ENCODE data around the gene KY. TPM values are rescaled to one million over a fixed set of nuclear protein-coding genes. Genes with fewer than 3 reads are reported as not detected.
"Not testable (repeated sequence)": the region's sequence is repeated elsewhere in the genome, so short reads cannot be mapped to it uniquely, and the experiment has no call there.

KY gene
- total RNA-seq, 2 experiments from 2014 or later, result not detected

DNA sequence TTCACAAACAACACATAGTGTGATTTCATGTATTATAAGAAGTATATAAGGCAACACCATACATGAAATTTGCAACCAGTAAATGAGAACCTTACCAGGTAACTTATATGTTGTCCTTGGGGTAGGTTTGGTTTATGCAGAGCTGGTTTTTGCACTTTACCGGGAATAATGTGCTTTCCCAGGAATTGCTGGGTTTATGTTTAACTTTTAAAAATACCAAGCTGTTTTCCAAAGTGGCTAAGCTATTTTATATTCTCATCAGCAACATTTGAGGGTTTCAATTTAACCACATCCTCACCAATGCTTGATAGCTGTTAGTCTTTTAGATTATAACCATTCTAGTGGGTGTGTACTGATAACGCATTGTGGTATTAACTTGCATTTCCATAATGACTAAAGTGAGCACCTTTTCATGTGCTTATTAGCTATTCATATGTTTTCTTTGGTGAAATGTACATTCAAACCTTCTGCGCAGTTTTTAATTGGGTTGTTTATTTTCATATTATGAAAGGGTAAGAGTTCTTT is 71.6 kb downstream of the KY start:
- no peaks in the 10 kb centered on the region for H3K9me3 ChIP-seq (ENCODE audit: low read length)
- H3K79me2 ChIP-seq (ENCODE audit: insufficient read depth, low read depth, low read length), result no peaks in the 10 kb centered on the region
- no peak overlapping the region for H3K27ac ChIP-seq (ENCODE audit: low read depth, low read length, poor library complexity, severe bottlenecking)
- intact Hi-C loops (cut with micrococcal nuclease; ENCODE audit: unreplicated experiment), result no loop called here
- H2AFZ ChIP-seq (ENCODE audit: low read length), result no peak overlapping the region
- POLR2A ChIA-PET, result no interaction called here
- BruUV-seq (replicated peaks), result no TSS peak
- CTCF ChIA-PET (ENCODE audit: unreplicated experiment), result no interaction called here
- H3K4me2 ChIP-seq (ENCODE audit: low read length), result no peak overlapping the region
- no peaks in the 10 kb centered on the region; the same call in 1 of the 2 replicates for H3K9me2 ChIP-seq (ENCODE audit: insufficient read depth, low read length)
- TF ChIP-seq EZH2phosphoT487 (IDR thresholded peaks at IDR 0.05; ENCODE audit: borderline replicate concordance, low read depth, low read length) (no peak), CTCF (conservative IDR thresholded peaks at IDR 0.05; ENCODE audit: low read length) (no peak)
- H4K20me1 ChIP-seq (ENCODE audit: insufficient read depth, low read length), result no peaks in the 10 kb centered on the region
- H3K4me3 ChIP-seq (ENCODE audit: low read depth, low read length, poor library complexity, severe bottlenecking), result no peak overlapping the region
- no peaks in the 10 kb centered on the region for H3K36me3 ChIP-seq (ENCODE audit: insufficient read depth, low read length)
- H3K4me1 ChIP-seq (ENCODE audit: insufficient read depth, low read length, poor library complexity, severe bottlenecking), result no peaks in the 10 kb centered on the region
- no peak for DNase-seq (ENCODE audit: low spot score)

DNA sequence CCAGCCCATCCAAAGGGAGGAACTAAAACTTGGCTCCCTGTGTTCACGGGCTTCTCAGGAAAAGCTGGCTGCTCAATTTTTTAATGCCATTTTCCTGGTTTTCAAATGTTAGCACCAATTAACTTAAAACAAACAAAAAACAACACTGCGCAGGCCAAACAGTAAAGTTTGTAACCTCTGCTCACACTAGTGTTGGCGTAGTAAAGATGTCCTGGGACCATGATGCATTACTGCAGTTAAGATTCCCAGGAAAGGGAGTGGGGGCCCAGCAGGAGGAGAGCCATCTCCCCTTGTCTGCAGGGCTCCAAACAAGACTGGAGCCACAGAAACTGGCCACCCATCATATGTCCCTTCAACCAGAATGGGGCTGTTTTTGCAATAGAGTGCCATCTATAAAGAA is 74.0 kb downstream of the KY start:
- BruUV-seq (replicated peaks), result no TSS peak
- ChIA-PET CTCF (ENCODE audit: unreplicated experiment) (no interaction called here), POLR2A (no interaction called here)
- no peak overlapping the region for H3K4me3 ChIP-seq (ENCODE audit: low read depth, low read length, poor library complexity, severe bottlenecking)
- no peak overlapping the region for H3K27ac ChIP-seq (ENCODE audit: low read depth, low read length, poor library complexity, severe bottlenecking)
- H3K9me3 ChIP-seq (ENCODE audit: low read length), result no peaks in the 10 kb centered on the region
- intact Hi-C loops (cut with micrococcal nuclease; ENCODE audit: unreplicated experiment), result no loop called here
- no peaks in the 10 kb centered on the region for H3K36me3 ChIP-seq (ENCODE audit: insufficient read depth, low read length)
- no peak overlapping the region for H2AFZ ChIP-seq (ENCODE audit: low read length)
- no peak for TF ChIP-seq CTCF (conservative IDR thresholded peaks at IDR 0.05; ENCODE audit: low read length)
- TF ChIP-seq EZH2phosphoT487 (IDR thresholded peaks at IDR 0.05; ENCODE audit: borderline replicate concordance, low read depth, low read length), result no peak
- H3K79me2 ChIP-seq (ENCODE audit: insufficient read depth, low read depth, low read length), result no peaks in the 10 kb centered on the region
- no peaks in the 10 kb centered on the region for H4K20me1 ChIP-seq (ENCODE audit: insufficient read depth, low read length)
- H3K4me1 ChIP-seq (ENCODE audit: insufficient read depth, low read length, poor library complexity, severe bottlenecking), result no peaks in the 10 kb centered on the region
- no peak for DNase-seq (ENCODE audit: low spot score)
- no peaks in the 10 kb centered on the region; the same call in 1 of the 2 replicates for H3K9me2 ChIP-seq (ENCODE audit: insufficient read depth, low read length)
- no peak overlapping the region for H3K4me2 ChIP-seq (ENCODE audit: low read length)

- BruUV-seq (replicated peaks), result no TSS peak
- ChIA-PET CTCF (ENCODE audit: unreplicated experiment) (no interaction called here), POLR2A (no interaction called here)
- no peak overlapping the region for H2AFZ ChIP-seq (ENCODE audit: low read length)
- H3K27ac ChIP-seq (ENCODE audit: low read depth, low read length, poor library complexity, severe bottlenecking), result no peak overlapping the region
- no peaks in the 10 kb centered on the region for H3K36me3 ChIP-seq (ENCODE audit: insufficient read depth, low read length)
- intact Hi-C loops (cut with micrococcal nuclease; ENCODE audit: unreplicated experiment), result no loop called here
- H3K4me3 ChIP-seq (ENCODE audit: low read depth, low read length, poor library complexity, severe bottlenecking), result no peak overlapping the region
- H3K4me2 ChIP-seq (ENCODE audit: low read length), result no peak overlapping the region
- no peak for DNase-seq (ENCODE audit: low spot score)
- H3K9me3 ChIP-seq (ENCODE audit: low read length), result no peaks in the 10 kb centered on the region
- TF ChIP-seq EZH2phosphoT487 (IDR thresholded peaks at IDR 0.05; ENCODE audit: borderline replicate concordance, low read depth, low read length), result no peak
- TF ChIP-seq CTCF (conservative IDR thresholded peaks at IDR 0.05; ENCODE audit: low read length), result no peak
- no peaks in the 10 kb centered on the region for H3K4me1 ChIP-seq (ENCODE audit: insufficient read depth, low read length, poor library complexity, severe bottlenecking)
- H4K20me1 ChIP-seq (ENCODE audit: insufficient read depth, low read length), result no peaks in the 10 kb centered on the region
- no peaks in the 10 kb centered on the region for H3K79me2 ChIP-seq (ENCODE audit: insufficient read depth, low read depth, low read length)
- no peaks in the 10 kb centered on the region; the same call in 1 of the 2 replicates for H3K9me2 ChIP-seq (ENCODE audit: insufficient read depth, low read length)
Measured at GRCh38 chr3:134576426-134576825, 74.4 kb downstream of the KY start.

DNA sequence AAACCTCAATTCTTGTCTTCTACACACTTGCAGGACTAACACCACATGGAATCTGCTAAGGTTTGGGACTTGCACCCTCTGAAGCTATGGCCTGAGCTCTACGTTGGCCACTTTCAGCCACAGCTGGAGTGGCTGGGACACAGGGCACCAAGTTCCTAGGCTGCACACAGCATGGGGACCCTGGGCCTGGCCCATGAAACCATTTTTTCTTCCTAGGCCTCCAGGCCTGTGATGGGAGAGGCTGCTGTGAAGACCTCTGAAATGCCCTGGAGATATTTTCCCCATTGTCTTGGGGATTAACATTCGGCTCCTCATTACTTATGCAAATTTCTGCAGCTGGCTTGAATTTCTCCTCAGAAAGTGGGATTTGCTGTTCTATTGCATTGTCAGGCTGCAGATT is 80.9 kb downstream of the KY start:
- H3K27ac ChIP-seq (ENCODE audit: low read depth, low read length, poor library complexity, severe bottlenecking); intact Hi-C loops (cut with micrococcal nuclease; ENCODE audit: unreplicated experiment); H2AFZ ChIP-seq (ENCODE audit: low read length); H3K79me2 ChIP-seq (ENCODE audit: insufficient read depth, low read depth, low read length); H3K4me2 ChIP-seq (ENCODE audit: low read length); H3K4me3 ChIP-seq (ENCODE audit: low read depth, low read length, poor library complexity, severe bottlenecking); CTCF ChIA-PET (ENCODE audit: unreplicated experiment); H3K4me1 ChIP-seq (ENCODE audit: insufficient read depth, low read length, poor library complexity, severe bottlenecking); H3K9me3 ChIP-seq (ENCODE audit: low read length); POLR2A ChIA-PET; DNase-seq (ENCODE audit: low spot score); H3K9me2 ChIP-seq (ENCODE audit: insufficient read depth, low read length); H4K20me1 ChIP-seq (ENCODE audit: insufficient read depth, low read length); BruUV-seq (replicated peaks); H3K36me3 ChIP-seq (ENCODE audit: insufficient read depth, low read length): not testable (repeated sequence)

Data from OCI-LY7 (cell line).